HEK293T (cell line): ENCODE results near the gene ADAMTS17.

ENCODE experiments used
- HDGF ChIP-seq: fragments of 450-650 bp; IDR thresholded peaks from 2 replicates; pipeline ENCODE4 v1.6.1; 2017; ENCODE audit warnings: antibody characterized with exemption, borderline replicate concordance
- L3MBTL2 ChIP-seq: fragments of 450-650 bp; conservative IDR thresholded peaks from 2 replicates; pipeline ENCODE4 v1.6.1; 2016; ENCODE audit warnings: mild to moderate bottlenecking
- SUZ12 ChIP-seq: fragments of 450-650 bp; IDR thresholded peaks from 2 replicates; pipeline ENCODE4 v1.6.1; 2016; ENCODE audit warnings: mild to moderate bottlenecking
- TARDBP ChIP-seq: fragments of 450-650 bp; IDR thresholded peaks from 2 replicates; pipeline ENCODE4 v1.6.1; 2016

GRCh38 chr15:100166313-100166712, 175.5 kb downstream of the ADAMTS17 start:
- no peak for TF ChIP-seq L3MBTL2
- no peak for TF ChIP-seq SUZ12
- no peak for TF ChIP-seq TARDBP
- TF ChIP-seq HDGF: no peak
